Measurements from ENCODE around the gene DCDC1.

Gene DCDC1

GRCh38 chr11:30814737-30815136, 554.8 kb downstream of the DCDC1 start:
- H3K4me3 ChIP-seq (ENCODE audit: low read length): no peak overlapping the region
- TF ChIP-seq CTCF (conservative IDR thresholded peaks at IDR 0.05; ENCODE audit: low read length): no peak
- no peak for DNase-seq (ENCODE audit: low read depth)
